ENCODE results near the gene MICA.

DNA sequence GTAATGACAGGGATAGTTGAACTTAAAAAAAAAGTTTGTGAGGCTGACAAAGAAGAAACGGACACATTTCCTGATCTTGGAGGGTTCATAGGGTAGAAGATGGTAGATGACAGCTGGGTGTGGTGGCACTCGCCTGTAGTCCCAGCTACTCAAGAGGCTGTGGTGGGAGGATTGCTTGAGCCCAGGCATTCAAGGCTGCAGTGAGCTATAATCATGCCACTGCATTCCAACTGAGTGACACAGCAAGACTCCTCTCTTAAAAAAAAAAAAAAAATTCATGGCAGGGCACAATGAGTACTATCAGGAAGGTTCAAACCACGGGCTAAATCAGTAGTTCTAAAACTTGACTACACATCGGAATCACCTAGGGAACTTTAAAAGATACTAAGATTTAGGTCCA is 2.0 kb upstream of the MICA start:
- TF ChIP-seq EZH2 (IDR thresholded peaks at IDR 0.05; ENCODE audit: insufficient read depth, poor library complexity, severe bottlenecking) (no peak), EZH2phosphoT487 (IDR thresholded peaks at IDR 0.05; ENCODE audit: insufficient read depth, low read depth) (no peak)
